ENCODE results near the gene ASIC3. TPM values are rescaled to one million over a fixed set of nuclear protein-coding genes. Genes with fewer than 3 reads are reported as not detected.
"Not testable (repeated sequence)": the region's sequence is repeated elsewhere in the genome, so short reads cannot be mapped to it uniquely, and the experiment has no call there.

The ASIC3 gene
- total and polyA plus RNA-seq, 9 donors = 1.0 to 9.4 (median 3.8) TPM

DNA sequence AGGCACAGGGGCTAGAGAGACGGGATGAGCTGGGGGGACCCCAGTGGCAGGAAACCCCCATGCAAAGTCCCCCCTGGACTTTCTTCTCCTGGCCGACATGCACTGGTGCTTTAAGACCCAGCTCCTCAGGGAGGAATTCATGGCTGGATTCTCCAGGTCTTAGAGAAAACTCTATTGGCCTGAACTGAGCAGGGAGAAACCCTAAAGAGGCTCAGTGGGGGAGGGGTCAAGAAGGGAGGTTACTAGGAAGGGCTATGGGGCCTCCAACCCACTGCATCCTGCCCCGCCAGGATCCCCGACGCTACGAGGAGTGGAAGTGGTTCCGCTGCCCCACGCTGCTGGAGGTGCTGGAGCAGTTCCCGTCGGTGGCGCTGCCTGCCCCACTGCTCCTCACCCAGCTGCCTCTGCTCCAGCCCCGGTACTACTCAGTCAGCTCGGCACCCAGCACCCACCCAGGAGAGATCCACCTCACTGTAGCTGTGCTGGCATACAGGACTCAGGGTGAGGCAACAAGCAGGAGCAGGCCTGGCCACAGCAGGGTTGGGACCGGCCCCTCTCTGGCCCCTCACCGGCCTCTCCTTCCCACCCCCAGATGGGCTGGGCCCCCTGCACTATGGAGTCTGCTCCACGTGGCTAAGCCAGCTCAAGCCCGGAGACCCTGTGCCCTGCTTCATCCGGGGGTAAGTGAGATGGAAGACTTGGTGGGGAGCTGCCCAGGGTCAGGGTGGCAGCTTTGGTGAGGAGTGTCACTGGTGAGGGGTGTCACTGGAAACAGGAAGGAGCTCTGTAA, 37.8 kb upstream of the ASIC3 start:
- Histone ChIP-seq H3K4me3 (no peak overlapping the region), H3K36me3 (no peaks in the 10 kb centered on the region), H3K9me3 (no peaks in the 10 kb centered on the region), H3K27me3 (no peaks in the 10 kb centered on the region), H3K4me1 (ENCODE audit: insufficient read depth) (peaks cover 5% of the 10 kb centered on the region), H3K27ac (no peak overlapping the region)
- intact Hi-C loops (cut with DNase I) = loop anchor here in 3 of 4 donors (5.0 to 10.0 kb wide), 2 partner anchors 104 to 113 kb away; no protein-coding TSS in a partner anchor
- TF ChIP-seq, protein P1, sequence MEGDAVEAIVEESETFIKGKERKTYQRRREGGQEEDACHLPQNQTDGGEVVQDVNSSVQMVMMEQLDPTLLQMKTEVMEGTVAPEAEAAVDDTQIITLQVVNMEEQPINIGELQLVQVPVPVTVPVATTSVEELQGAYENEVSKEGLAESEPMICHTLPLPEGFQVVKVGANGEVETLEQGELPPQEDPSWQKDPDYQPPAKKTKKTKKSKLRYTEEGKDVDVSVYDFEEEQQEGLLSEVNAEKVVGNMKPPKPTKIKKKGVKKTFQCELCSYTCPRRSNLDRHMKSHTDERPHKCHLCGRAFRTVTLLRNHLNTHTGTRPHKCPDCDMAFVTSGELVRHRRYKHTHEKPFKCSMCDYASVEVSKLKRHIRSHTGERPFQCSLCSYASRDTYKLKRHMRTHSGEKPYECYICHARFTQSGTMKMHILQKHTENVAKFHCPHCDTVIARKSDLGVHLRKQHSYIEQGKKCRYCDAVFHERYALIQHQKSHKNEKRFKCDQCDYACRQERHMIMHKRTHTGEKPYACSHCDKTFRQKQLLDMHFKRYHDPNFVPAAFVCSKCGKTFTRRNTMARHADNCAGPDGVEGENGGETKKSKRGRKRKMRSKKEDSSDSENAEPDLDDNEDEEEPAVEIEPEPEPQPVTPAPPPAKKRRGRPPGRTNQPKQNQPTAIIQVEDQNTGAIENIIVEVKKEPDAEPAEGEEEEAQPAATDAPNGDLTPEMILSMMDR (IDR thresholded peaks at IDR 0.05) = no peak
- TF ChIP-seq EP300 (IDR thresholded peaks at IDR 0.05) (no peak), POLR2A (IDR thresholded peaks at IDR 0.05) (no peak)
- 36 to 41% (median 39%) methylated on average over 17 to 18 of the region's 18 CpGs for WGBS, 3 donors
- no peak for DNase-seq

DNA sequence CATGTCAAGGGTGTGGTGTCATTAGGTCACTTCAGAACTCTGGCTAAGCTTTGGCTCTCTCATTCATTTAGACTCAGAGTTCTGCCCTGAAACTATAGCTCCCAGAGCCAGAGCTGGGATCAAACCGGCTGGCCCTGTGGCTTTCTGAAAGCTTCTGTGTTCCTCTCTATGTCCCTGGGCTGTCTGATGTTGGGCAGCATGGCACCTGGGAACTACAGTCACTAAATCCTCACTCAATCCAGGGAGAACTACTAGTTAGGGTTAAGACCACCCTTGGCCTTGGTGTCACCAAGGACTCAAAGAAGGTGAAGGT, 37.3 kb upstream of the ASIC3 start:
- no peak for DNase-seq
- H3K4me3 ChIP-seq = no peak overlapping the region
- intact Hi-C loops (cut with DNase I) = loop anchor here in 3 of 4 donors (5.0 to 10.0 kb wide), 2 partner anchors 104 to 114 kb away; no protein-coding TSS in a partner anchor
- WGBS, 3 donors = 57 to 83% (median 70%) methylated on average over 1 of the region's 1 CpG
- no peak overlapping the region for H3K27ac ChIP-seq
- no peaks in the 10 kb centered on the region for H3K9me3 ChIP-seq
- H3K27me3 ChIP-seq = no peaks in the 10 kb centered on the region
- peaks cover 5% of the 10 kb centered on the region for H3K4me1 ChIP-seq (ENCODE audit: insufficient read depth)
- TF ChIP-seq, protein P1 (IDR thresholded peaks at IDR 0.05) = no peak
- TF ChIP-seq POLR2A (IDR thresholded peaks at IDR 0.05) (no peak), EP300 (IDR thresholded peaks at IDR 0.05) (no peak)
- no peaks in the 10 kb centered on the region for H3K36me3 ChIP-seq

DNA sequence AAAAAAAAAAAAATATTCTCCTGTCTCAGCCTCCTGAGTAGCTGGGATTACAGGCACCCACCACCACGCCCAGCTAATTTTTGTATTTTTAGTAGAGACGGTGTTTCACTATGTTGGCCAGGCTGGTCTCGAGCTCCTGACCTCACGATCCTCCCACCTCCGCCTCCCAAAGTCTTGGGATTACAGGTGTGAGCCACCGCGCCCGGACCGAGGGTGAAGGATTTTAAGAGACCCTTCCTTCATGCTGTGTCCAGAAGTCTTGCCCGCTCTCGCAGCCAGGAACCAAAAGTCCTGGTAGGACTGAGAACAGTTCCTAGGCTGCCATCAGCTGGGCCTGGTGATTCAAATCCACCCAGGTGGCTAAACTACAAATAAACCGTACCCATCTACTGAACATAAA, 36.7 kb upstream of the ASIC3 start:
- not testable (repeated sequence) for H3K27ac ChIP-seq; H3K27me3 ChIP-seq; H3K36me3 ChIP-seq; H3K4me3 ChIP-seq; DNase-seq; H3K4me1 ChIP-seq (ENCODE audit: insufficient read depth); H3K9me3 ChIP-seq
- intact Hi-C loops (cut with DNase I) = loop anchor here in 3 of 4 donors (5.0 to 10.0 kb wide), 2 partner anchors 103 to 114 kb away; no protein-coding TSS in a partner anchor
- 86 to 87% (median 86%) methylated on average over 12 of the region's 12 CpGs for WGBS, 3 donors

DNA sequence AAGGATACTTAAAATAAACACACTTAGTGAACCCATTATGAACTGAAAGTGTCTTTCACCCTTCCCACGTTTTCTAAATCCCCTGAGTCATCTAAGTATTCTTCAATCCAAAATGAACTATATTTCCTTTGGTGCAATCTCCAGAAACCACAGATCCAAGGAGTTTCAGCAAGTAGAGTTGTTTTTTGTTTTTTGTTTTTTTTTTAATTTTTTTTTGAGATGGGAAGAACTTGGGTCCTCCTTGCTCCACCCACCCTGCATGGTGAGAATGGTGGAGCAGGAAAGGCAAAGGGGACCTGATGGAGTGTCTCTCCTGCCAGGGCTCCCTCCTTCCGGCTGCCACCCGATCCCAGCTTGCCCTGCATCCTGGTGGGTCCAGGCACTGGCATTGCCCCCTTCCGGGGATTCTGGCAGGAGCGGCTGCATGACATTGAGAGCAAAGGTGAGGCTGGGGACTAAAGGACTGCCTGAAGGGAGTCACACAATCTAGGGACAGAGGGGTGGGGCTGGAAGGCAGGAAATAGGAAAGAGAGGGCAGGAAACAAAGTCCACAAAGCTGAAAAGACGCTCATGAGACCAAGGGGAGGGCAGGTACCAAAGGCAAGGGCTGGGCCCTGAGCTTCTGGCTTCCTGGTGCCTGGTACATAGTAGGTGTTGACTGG, 36.2 kb upstream of the ASIC3 start:
- Histone ChIP-seq H3K36me3 (no peaks in the 10 kb centered on the region), H3K9me3 (no peaks in the 10 kb centered on the region), H3K4me1 (ENCODE audit: insufficient read depth) (peaks cover 5% of the 10 kb centered on the region), H3K27ac (no peak overlapping the region), H3K4me3 (no peak overlapping the region), H3K27me3 (no peaks in the 10 kb centered on the region)
- 77 to 87% (median 83%) methylated on average over 6 of the region's 6 CpGs for WGBS, 3 donors
- TF ChIP-seq, protein P1 (IDR thresholded peaks at IDR 0.05) = no peak
- TF ChIP-seq POLR2A (IDR thresholded peaks at IDR 0.05) (no peak), EP300 (IDR thresholded peaks at IDR 0.05) (no peak)
- intact Hi-C loops (cut with DNase I) = loop anchor here in 3 of 4 donors (5.0 to 10.0 kb wide), 2 partner anchors 103 to 115 kb away; no protein-coding TSS in a partner anchor
- no peak for DNase-seq
